ENCODE data around the gene COMMD8.

The COMMD8 gene

GRCh38 chr4:47475411-47475810 is 11.9 kb upstream of the COMMD8 start:
- Histone ChIP-seq H3K9me3 (ENCODE audit: control insufficient read depth, low read length) (no peaks in the 10 kb centered on the region), H3K27ac (no peak overlapping the region), H3K36me3 (ENCODE audit: control insufficient read depth, insufficient read depth, low read length) (no peaks in the 10 kb centered on the region), H3K4me2 (ENCODE audit: low read length) (no peak overlapping the region), H3K27me3 (ENCODE audit: control insufficient read depth, insufficient read depth, low read length) (no peaks in the 10 kb centered on the region), H3K9ac (no peak overlapping the region), H3K4me1 (no peaks in the 10 kb centered on the region), H3K79me2 (no peaks in the 10 kb centered on the region), H2AFZ (no peak overlapping the region), H3K4me3 (ENCODE audit: low read depth, low read length) (no peak overlapping the region)
- no peak for TF ChIP-seq CTCF (IDR thresholded peaks at IDR 0.05)

- H2AFZ ChIP-seq: no peak overlapping the region
- no peak overlapping the region for H3K27ac ChIP-seq
- H3K4me3 ChIP-seq (ENCODE audit: low read depth, low read length): no peak overlapping the region
- H3K27me3 ChIP-seq (ENCODE audit: control insufficient read depth, insufficient read depth, low read length): no peaks in the 10 kb centered on the region
- no peaks in the 10 kb centered on the region for H3K4me1 ChIP-seq
- H3K36me3 ChIP-seq (ENCODE audit: control insufficient read depth, insufficient read depth, low read length): no peaks in the 10 kb centered on the region
- H3K79me2 ChIP-seq: no peaks in the 10 kb centered on the region
- no peak for TF ChIP-seq CTCF (IDR thresholded peaks at IDR 0.05)
- H3K4me2 ChIP-seq (ENCODE audit: low read length): no peak overlapping the region
- no peaks in the 10 kb centered on the region for H3K9me3 ChIP-seq (ENCODE audit: control insufficient read depth, low read length)
- no peak overlapping the region for H3K9ac ChIP-seq
Observed at GRCh38 chr4:47474799-47475198, 11.3 kb upstream of the COMMD8 start.

GRCh38 chr4:47473141-47473750 is 9.7 kb upstream of the COMMD8 start:
- TF ChIP-seq CTCF (IDR thresholded peaks at IDR 0.05): no peak

GRCh38 chr4:47471591-47471990 is 8.1 kb upstream of the COMMD8 start:
- Histone ChIP-seq H3K4me3 (ENCODE audit: low read depth, low read length) (no peak overlapping the region), H3K36me3 (ENCODE audit: control insufficient read depth, insufficient read depth, low read length) (no peaks in the 10 kb centered on the region), H3K4me1 (no peaks in the 10 kb centered on the region), H2AFZ (no peak overlapping the region), H3K9ac (no peak overlapping the region), H3K27ac (no peak overlapping the region), H3K79me2 (no peaks in the 10 kb centered on the region), H3K9me3 (ENCODE audit: control insufficient read depth, low read length) (no peaks in the 10 kb centered on the region), H3K4me2 (ENCODE audit: low read length) (no peak overlapping the region), H3K27me3 (ENCODE audit: control insufficient read depth, insufficient read depth, low read length) (no peaks in the 10 kb centered on the region)
- no peak for TF ChIP-seq CTCF (IDR thresholded peaks at IDR 0.05)

More at GRCh38 chr4:47473141-47473750, 9.7 kb upstream of the COMMD8 start:
- H3K27ac ChIP-seq: no peak overlapping the region
- no peak overlapping the region for H3K9ac ChIP-seq
- H3K4me3 ChIP-seq (ENCODE audit: low read depth, low read length): no peak overlapping the region
- H3K9me3 ChIP-seq (ENCODE audit: control insufficient read depth, low read length): no peaks in the 10 kb centered on the region
- H3K4me2 ChIP-seq (ENCODE audit: low read length): no peak overlapping the region
- H3K4me1 ChIP-seq: no peaks in the 10 kb centered on the region
- H3K36me3 ChIP-seq (ENCODE audit: control insufficient read depth, insufficient read depth, low read length): no peaks in the 10 kb centered on the region
- no peaks in the 10 kb centered on the region for H3K27me3 ChIP-seq (ENCODE audit: control insufficient read depth, insufficient read depth, low read length)
- H3K79me2 ChIP-seq: no peaks in the 10 kb centered on the region
- no peak overlapping the region for H2AFZ ChIP-seq

GRCh38 chr4:47471064-47471463 is 7.6 kb upstream of the COMMD8 start:
- no peak overlapping the region for H3K4me3 ChIP-seq (ENCODE audit: low read depth, low read length)
- TF ChIP-seq CTCF (IDR thresholded peaks at IDR 0.05): no peak

More at GRCh38 chr4:47471064-47471463, 7.6 kb upstream of the COMMD8 start:
- no peaks in the 10 kb centered on the region for H3K4me1 ChIP-seq
- H3K36me3 ChIP-seq (ENCODE audit: control insufficient read depth, insufficient read depth, low read length): no peaks in the 10 kb centered on the region
- H3K9ac ChIP-seq: no peak overlapping the region
- H2AFZ ChIP-seq: no peak overlapping the region
- no peak overlapping the region for H3K4me2 ChIP-seq (ENCODE audit: low read length)
- no peak overlapping the region for H3K27ac ChIP-seq
- no peaks in the 10 kb centered on the region for H3K9me3 ChIP-seq (ENCODE audit: control insufficient read depth, low read length)
- H3K79me2 ChIP-seq: no peaks in the 10 kb centered on the region
- H3K27me3 ChIP-seq (ENCODE audit: control insufficient read depth, insufficient read depth, low read length): no peaks in the 10 kb centered on the region

Data from parathyroid adenoma (tissue), 2 donors.